ENCODE results near the gene PPP1CC.

- no peak for TF ChIP-seq POLR2A (IDR thresholded peaks at IDR 0.05)
- no peak for TF ChIP-seq CTCF (IDR thresholded peaks at IDR 0.05)
Measured at GRCh38 chr12:110765111-110765510, 22.4 kb upstream of the PPP1CC start.

All from right lobe of liver (tissue), 4 donors.